Spleen (tissue), 7 donors: ENCODE measurements around the gene MAN1C1.
A peak's percentile ranks its signal among the peaks of the same experiment; 100 is the strongest.

Source experiments
- POLR2A ChIP-seq, 3 donors: fragments of 450-650 bp; IDR thresholded peaks; one replicate each; pipeline ENCODE4 v1.5.1; 2017; ENCODE audit warnings: antibody characterized with exemption in 3 of 3, mild to moderate bottlenecking in 1 of 3
- POLR2AphosphoS5 ChIP-seq, 3 donors: sonication (generic); formaldehyde crosslinking; IDR thresholded peaks; one replicate each; pipeline ENCODE4 v1.5.1; 2017; ENCODE audit warnings: antibody characterized with exemption in 3 of 3
- TF ChIP-seq, protein P1 (sequence below), 11 experiments: fragments of 200-600 bp in 7 of 11; fragments of 450-650 bp in 4 of 11; sonication (generic) in 4 of 11; IDR thresholded peaks in 8 of 11; conservative IDR thresholded peaks in 3 of 11; 1 replicate in 7 of 11; 2 replicates in 4 of 11; pipeline versions ENCODE4 v1.4.0 to v1.8.0; 2016 to 2021; ENCODE audit warnings: antibody characterized with exemption in 11 of 11, inconsistent platforms in 4 of 11, mild to moderate bottlenecking in 1 of 11
- donor health status: DM: no; HTN: no; CAD: no; lungs with moderate emphysema.
- donor health status: DM: no; HTN: no; CAD: no.
- donor health status: DM: no; HTN: no; CAD: no.

DNA sequence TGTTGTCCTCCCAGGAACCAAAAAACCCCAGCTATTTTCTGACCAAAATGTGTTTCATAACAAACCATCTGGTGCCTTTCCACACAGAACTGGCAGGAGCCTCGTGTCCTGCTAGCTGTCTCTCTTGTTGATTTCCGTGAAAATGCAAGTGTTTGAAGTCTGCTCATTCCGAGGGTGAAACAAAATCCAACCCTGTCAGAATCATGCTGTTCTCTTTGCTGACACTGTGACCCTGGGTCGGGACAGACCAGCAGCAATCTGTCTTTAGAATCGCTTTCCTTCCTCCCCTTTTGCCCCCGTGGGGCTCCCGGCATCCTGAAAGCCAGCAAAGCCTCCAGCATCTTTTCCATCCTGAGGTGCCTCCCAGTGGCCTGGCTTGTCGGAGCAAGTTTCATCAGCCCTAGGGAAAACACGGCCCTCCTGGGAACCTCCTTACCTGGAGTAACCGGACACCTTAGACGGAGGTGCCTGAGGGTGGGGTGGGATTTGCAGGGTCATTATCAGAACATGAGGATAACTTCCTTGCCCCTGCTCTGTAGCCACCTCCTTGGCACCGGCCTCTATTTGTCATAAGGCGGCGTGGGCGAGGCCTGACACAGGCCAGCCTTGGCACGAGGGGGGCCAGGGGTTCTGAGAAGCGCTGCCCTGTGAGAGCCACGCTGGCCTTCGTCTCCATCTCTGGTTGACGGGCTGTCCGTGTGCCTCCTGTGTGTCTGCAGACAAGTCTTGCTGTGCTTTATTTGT is 48.3 kb upstream of the MAN1C1 start:
- peak; percentile 60 to 74 (median 68) for TF ChIP-seq POLR2AphosphoS5 (IDR thresholded peaks at IDR 0.05)
- TF ChIP-seq, protein P1, sequence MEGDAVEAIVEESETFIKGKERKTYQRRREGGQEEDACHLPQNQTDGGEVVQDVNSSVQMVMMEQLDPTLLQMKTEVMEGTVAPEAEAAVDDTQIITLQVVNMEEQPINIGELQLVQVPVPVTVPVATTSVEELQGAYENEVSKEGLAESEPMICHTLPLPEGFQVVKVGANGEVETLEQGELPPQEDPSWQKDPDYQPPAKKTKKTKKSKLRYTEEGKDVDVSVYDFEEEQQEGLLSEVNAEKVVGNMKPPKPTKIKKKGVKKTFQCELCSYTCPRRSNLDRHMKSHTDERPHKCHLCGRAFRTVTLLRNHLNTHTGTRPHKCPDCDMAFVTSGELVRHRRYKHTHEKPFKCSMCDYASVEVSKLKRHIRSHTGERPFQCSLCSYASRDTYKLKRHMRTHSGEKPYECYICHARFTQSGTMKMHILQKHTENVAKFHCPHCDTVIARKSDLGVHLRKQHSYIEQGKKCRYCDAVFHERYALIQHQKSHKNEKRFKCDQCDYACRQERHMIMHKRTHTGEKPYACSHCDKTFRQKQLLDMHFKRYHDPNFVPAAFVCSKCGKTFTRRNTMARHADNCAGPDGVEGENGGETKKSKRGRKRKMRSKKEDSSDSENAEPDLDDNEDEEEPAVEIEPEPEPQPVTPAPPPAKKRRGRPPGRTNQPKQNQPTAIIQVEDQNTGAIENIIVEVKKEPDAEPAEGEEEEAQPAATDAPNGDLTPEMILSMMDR (IDR thresholded peaks at IDR 0.05 in 8 of 11, conservative IDR thresholded peaks at IDR 0.05 in 3 of 11) = peak in 4 of 11 experiments; percentile 7 to 26 (median 20)
- TF ChIP-seq POLR2A (IDR thresholded peaks at IDR 0.05) = no peak
